BJ (cell line): ENCODE measurements around the gene HAS3. TPM values are rescaled to one million over a fixed set of nuclear protein-coding genes. Genes with fewer than 3 reads are reported as not detected.
A peak's percentile ranks its signal among the peaks of the same experiment; 100 is the strongest.

Experiments
- CTCF ChIA-PET: fragments of 350-600 bp; formaldehyde crosslinking; extraction: SDS; loops from one replicate; lab custom pipeline; 2021; ENCODE audit warnings: antibody characterized with exemption, inconsistent platforms; lab: Yijun Ruan, JAX
- POLR2A ChIA-PET: fragments of 300-600 bp; sonication (Branson Sonifier 250); formaldehyde crosslinking; extraction: SDS; loops from one replicate; lab custom pipeline; 2021; ENCODE audit warnings: antibody characterized with exemption; lab: Charles Lee
- DNase-seq: peaks from one replicate; pipeline ENCODE4 v3.0.0-alpha.2; 2011; ENCODE audit warnings: low read depth
- H3K27me3 ChIP-seq: 2 replicates; pipeline ENCODE4 v1.6.0; 2011; ENCODE audit warnings: low read length; ENCODE audit not compliant: control insufficient read depth, insufficient read depth
- H3K36me3 ChIP-seq: 2 replicates; pipeline ENCODE4 v1.5.1; 2011; ENCODE audit warnings: low read length; ENCODE audit not compliant: control insufficient read depth, insufficient read depth
- H3K4me3 ChIP-seq: 2 replicates; pipeline ENCODE4 v1.5.1; 2011; ENCODE audit warnings: low read depth, mild to moderate bottlenecking, control low read depth, low read length
- CTCF ChIP-seq: IDR thresholded peaks from 2 replicates; pipeline ENCODE4 v1.5.1; 2011; ENCODE audit warnings: low read depth, mild to moderate bottlenecking, control low read depth, inconsistent platforms, low read length, moderate library complexity; ENCODE audit not compliant: insufficient read depth
- polyA plus RNA-seq: library from polyadenylated mRNA; depleted of rRNA; stranded (reverse); fragments of >200 nt; gene quantifications from 2 replicates; pipeline ENCODE4 v1.2.3, GENCODE V29; 2011

The HAS3 gene
- polyA plus RNA-seq, 1 experiment: 2.3 TPM

- CTCF ChIA-PET: interaction anchor here (0.9 to 1.5 kb wide), 3 partner anchors 19 to 210 kb away, joined by 3 read pairs; no protein-coding TSS in a partner anchor
- Histone ChIP-seq H3K4me3 (no peak overlapping the region), H3K27me3 (no peaks in the 10 kb centered on the region), H3K36me3 (no peaks in the 10 kb centered on the region)
- POLR2A ChIA-PET: no interaction called here
- TF ChIP-seq CTCF: no peak
- no peak for DNase-seq
Observed at GRCh38 chr16:69093974-69094373, 11.5 kb upstream of the HAS3 start.

- Histone ChIP-seq H3K36me3 (no peaks in the 10 kb centered on the region), H3K27me3 (no peaks in the 10 kb centered on the region), H3K4me3 (no peak overlapping the region)
- CTCF ChIA-PET: interaction anchor here (0.9 to 1.5 kb wide), 3 partner anchors 19 to 211 kb away, joined by 3 read pairs; no protein-coding TSS in a partner anchor
- TF ChIP-seq CTCF: no peak
- POLR2A ChIA-PET: no interaction called here
- no peak for DNase-seq
Observed at GRCh38 chr16:69094501-69094900, 11.0 kb upstream of the HAS3 start.

GRCh38 chr16:69095193-69095592 lies 10.3 kb upstream of the HAS3 start:
- Histone ChIP-seq H3K27me3 (no peaks in the 10 kb centered on the region), H3K36me3 (no peaks in the 10 kb centered on the region), H3K4me3 (no peak overlapping the region)
- CTCF ChIA-PET: interaction anchor here (0.7 to 1.5 kb wide), 2 partner anchors 38 to 192 kb away, joined by 3 read pairs; no protein-coding TSS in a partner anchor
- no peak for TF ChIP-seq CTCF
- DNase-seq: no peak
- POLR2A ChIA-PET: no interaction called here

- ChIA-PET CTCF (interaction anchor here (1.0 to 1.4 kb wide), 2 partner anchors 12 to 27 kb away, joined by 3 to 4 read pairs; no protein-coding TSS in a partner anchor), POLR2A (no interaction called here)
- no peaks in the 10 kb centered on the region for H3K36me3 ChIP-seq
- no peaks in the 10 kb centered on the region for H3K27me3 ChIP-seq
- no peak overlapping the region for H3K4me3 ChIP-seq
- TF ChIP-seq CTCF: no peak
- no peak for DNase-seq
Observed at GRCh38 chr16:69100071-69100691, 5.3 kb upstream of the HAS3 start.

- H3K27me3 ChIP-seq: peaks cover 2% of the 10 kb centered on the region; the same call in 1 of the 2 replicates
- POLR2A ChIA-PET: no interaction called here
- peaks cover 1% of the 10 kb centered on the region; the same call in 1 of the 2 replicates for H3K36me3 ChIP-seq
- DNase-seq: no peak
- CTCF ChIA-PET: interaction anchor here (1.5 to 1.9 kb wide), 2 partner anchors 7 to 18 kb away, joined by 6 read pairs; no protein-coding TSS in a partner anchor
- TF ChIP-seq CTCF: no peak
- H3K4me3 ChIP-seq: peak overlapping the region; percentile 48
Observed at GRCh38 chr16:69106491-69107315, 1.2 kb downstream of the HAS3 start.
